Epithelial cell of prostate (primary cell): Measurements from ENCODE around the gene RPP21.
A peak's percentile ranks its signal among the peaks of the same experiment; 100 is the strongest.

Experiments used
- DNase-seq: peaks from one replicate; pipeline ENCODE4 v3.0.0-alpha.2; 2011; ENCODE audit warnings: low read depth, low spot score
- H3K27ac ChIP-seq: fragments of 450-650 bp; 2 replicates; pipeline ENCODE4 v1.5.1; 2017; ENCODE audit warnings: mild to moderate bottlenecking

The RPP21 gene

GRCh38 chr6:30328397-30328796 is 16.6 kb upstream of the RPP21 start:
- DNase-seq: no peak
- no peak overlapping the region for H3K27ac ChIP-seq

DNA sequence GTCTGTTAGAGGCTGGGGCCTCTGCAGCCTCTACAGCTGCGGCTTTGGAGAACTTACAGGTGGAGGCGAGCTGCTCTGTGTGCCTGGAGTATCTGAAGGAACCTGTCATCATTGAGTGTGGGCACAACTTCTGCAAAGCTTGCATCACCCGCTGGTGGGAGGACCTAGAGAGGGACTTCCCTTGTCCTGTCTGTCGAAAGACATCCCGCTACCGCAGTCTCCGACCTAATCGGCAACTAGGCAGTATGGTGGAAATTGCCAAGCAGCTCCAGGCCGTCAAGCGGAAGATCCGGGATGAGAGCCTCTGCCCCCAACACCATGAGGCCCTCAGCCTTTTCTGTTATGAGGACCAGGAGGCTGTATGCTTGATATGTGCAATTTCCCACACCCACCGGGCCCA is 15.6 kb upstream of the RPP21 start:
- no peak for DNase-seq
- H3K27ac ChIP-seq: no peak overlapping the region

DNA sequence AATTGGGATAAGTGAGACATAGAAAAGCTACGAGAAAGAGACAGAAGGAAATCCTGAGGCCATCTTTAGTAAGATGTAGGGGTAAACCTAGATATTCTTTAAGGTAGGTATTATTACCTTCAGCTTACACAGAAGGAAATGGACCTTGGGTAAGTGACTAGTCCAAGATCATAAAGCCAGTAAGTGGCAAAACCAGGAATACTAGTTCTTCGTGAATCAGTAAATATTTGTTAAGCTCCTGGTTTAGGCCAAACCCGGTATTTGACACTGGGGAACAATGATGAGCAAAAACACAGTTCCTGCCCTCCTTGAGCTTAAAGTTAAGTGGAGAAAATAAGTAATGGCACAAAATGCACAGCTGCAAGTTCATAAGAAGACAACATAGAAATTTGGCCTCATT is 13.0 kb upstream of the RPP21 start:
- DNase-seq: no peak
- no peak overlapping the region for H3K27ac ChIP-seq

DNA sequence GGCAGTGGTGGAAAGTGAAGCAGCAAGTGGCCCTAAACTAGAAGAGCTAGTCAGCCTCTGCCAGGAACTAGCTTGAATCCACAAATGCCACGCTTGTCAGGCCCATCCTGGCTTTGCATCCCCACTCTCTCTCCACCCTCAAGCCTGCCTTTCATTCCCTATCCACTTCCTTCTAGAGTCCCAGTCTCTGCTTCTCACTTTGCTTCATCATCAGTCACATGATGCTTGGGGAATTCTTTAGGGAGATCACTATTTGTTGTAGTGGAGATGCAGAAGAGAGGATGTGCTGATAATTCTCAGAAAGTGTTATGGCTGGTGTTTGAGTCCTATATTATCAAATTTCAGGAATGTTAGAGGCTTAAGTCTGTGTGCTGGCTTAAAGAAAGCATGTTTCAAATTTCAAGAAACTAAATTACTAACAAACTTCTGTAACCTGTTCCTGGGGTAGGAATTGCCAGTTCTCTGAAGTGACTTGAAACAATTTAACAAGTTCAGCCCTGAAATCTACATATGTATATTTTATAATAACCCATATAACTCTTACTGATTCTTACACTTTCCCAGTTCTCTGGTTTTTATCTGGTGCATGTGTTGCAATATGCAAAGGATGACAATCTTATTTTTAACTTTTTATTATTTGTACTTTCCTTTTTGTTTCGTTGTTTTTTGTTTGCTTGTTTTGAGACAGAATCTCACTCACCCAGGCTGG is 10.7 kb upstream of the RPP21 start:
- DNase-seq: no peak
- H3K27ac ChIP-seq: no peak overlapping the region

GRCh38 chr6:30340589-30341054 is 4.3 kb upstream of the RPP21 start:
- H3K27ac ChIP-seq: no peak overlapping the region
- no peak for DNase-seq

DNA sequence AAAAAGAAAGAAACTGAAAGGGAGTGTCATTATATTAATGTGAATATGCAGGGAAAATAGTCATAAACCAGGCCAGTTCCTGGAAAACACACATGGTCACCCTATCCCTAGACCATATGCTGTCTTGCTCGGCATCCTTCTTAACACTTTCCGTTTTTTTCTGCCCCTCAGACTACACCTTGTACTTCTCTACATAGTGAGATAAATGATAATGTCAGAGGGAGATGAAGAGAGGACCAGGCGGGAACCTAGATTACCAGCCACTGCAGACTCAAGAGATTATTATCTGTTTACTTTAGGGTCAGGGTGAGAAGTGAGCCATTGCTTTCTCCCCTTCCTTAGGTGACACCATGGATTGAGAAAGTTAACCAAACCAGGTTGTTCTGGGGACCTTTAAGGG is 3.7 kb upstream of the RPP21 start:
- no peak for DNase-seq
- H3K27ac ChIP-seq: no peak overlapping the region

- no peak overlapping the region for H3K27ac ChIP-seq
Observed at GRCh38 chr6:30341728-30342127, 3.2 kb upstream of the RPP21 start.

GRCh38 chr6:30344191-30344867 is 627 bp upstream of the RPP21 start:
- no peak overlapping the region for H3K27ac ChIP-seq
- DNase-seq: no peak

More at GRCh38 chr6:30341728-30342127, 3.2 kb upstream of the RPP21 start:
- no peak for DNase-seq

- no peak for DNase-seq
- H3K27ac ChIP-seq: no peak overlapping the region
Observed at GRCh38 chr6:30345852-30346251, 896 bp downstream of the RPP21 start.

DNA sequence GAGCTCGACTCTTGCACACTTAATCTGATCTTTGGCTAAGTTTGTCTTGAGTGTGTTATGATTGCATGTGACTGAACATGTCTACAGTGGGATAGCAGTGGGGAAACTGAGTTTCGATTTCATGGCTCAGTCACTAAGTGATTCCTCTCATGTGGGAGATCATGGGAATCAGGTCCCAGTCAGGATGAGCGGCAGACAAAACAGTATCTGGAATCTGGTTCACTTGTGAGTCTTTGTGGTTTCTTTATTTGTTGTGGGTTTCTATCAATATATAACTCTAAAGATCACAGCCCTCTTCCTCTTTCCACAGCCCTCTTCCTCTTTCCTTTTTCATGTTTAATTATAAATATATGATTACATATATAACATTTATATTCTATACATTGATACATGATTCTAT is 4.0 kb downstream of the RPP21 start:
- DNase-seq: no peak
- H3K27ac ChIP-seq: no peak overlapping the region

DNA sequence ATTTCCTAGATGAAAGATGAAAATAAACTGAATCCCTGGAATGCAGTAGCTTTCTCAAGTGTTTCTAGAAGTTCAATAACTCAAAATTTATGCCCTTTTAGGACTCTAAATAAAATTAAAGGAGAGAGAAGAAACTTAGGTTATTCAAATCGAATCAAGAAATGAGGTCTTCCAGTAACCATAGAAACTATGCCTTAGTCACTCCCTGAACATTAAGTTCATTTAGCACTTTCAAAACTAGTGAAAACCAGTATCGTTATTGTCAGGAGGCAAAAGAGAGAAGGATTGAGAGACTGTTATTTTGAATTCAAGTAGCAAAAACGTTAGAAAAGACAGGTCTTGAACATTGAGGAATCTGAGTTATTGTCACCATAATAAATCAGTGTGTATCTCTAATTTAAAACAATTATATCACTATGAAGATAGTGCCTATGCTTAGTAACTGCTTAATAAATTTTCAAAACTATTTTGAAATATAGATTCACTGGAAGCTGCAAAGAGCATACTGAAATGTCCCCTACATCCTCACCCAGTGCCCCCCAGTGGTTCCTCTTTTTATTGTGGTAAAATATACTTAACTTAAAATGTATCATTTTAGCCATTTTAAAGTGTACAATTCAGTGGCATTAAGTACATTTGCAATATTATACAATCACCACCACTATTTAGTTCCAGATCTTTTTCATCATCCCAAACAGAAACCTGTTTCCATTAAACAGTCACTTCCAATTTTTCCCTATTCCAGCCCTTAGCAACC is 4.6 kb downstream of the RPP21 start:
- no peak for DNase-seq
- no peak overlapping the region for H3K27ac ChIP-seq

DNA sequence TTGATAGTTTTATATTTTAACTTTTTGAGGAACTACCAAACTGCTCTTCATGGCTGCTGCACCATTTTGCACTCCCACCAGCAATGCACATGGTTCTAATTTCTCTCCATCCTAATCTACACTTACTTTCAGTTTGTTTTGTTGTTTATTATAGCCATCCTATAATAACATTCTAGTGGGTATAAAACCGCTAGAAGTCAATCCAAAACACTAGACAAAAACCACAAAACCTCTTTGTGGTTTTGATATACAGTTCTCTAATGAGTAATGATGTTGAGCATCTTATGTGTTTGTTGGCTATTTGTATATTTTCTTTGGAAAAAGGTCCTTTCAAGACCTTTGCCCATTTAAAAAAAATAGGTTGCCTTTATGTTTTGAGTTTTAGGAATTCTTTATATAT is 5.6 kb downstream of the RPP21 start:
- no peak for DNase-seq

DNA sequence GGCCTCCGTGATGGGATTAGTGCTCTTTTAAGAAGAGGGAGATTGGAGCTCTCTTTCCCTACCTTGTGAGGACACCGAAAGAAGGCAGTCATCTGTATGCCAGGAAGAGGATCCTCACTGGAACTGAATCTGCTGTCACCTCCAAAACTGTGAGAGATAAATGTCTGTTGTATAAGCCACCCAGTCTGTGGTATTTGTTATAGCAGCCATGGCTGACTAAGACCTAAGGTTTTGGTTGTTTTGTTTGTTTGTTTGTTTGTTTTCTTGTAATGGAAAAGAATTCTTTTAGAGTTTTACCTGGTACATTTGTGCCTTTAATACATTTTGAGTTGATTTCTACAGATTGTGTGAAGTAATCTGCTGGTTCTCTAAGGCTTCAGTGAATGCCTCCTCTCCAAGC is 7.6 kb downstream of the RPP21 start:
- H3K27ac ChIP-seq: no peak overlapping the region
- DNase-seq: no peak

More for the DNA sequence above, 5.6 kb downstream of the RPP21 start:
- no peak overlapping the region for H3K27ac ChIP-seq

DNA sequence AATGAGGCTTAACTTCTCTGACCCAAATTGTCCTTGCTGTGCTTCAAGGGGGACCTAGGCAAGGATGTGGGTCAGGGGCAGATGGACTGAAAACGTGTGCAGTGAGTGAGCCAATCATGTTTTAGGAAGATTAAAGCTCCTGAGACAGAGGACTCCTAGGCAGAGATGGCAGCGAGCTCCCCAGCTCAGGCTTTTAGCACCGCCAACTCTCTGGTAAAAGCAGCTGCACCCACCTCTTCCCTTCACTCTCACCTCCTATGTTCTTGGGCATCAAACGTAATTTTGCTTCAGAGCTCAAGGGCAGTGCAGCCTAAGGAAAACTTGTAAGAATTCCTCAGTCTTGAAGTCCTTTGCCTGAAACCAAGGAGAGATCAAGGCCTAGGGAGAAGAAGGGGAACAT is 10.3 kb downstream of the RPP21 start:
- no peak overlapping the region for H3K27ac ChIP-seq
- no peak for DNase-seq

- DNase-seq: no peak
- H3K27ac ChIP-seq: no peak overlapping the region
Observed at GRCh38 chr6:30356536-30356935, 11.6 kb downstream of the RPP21 start.

DNA sequence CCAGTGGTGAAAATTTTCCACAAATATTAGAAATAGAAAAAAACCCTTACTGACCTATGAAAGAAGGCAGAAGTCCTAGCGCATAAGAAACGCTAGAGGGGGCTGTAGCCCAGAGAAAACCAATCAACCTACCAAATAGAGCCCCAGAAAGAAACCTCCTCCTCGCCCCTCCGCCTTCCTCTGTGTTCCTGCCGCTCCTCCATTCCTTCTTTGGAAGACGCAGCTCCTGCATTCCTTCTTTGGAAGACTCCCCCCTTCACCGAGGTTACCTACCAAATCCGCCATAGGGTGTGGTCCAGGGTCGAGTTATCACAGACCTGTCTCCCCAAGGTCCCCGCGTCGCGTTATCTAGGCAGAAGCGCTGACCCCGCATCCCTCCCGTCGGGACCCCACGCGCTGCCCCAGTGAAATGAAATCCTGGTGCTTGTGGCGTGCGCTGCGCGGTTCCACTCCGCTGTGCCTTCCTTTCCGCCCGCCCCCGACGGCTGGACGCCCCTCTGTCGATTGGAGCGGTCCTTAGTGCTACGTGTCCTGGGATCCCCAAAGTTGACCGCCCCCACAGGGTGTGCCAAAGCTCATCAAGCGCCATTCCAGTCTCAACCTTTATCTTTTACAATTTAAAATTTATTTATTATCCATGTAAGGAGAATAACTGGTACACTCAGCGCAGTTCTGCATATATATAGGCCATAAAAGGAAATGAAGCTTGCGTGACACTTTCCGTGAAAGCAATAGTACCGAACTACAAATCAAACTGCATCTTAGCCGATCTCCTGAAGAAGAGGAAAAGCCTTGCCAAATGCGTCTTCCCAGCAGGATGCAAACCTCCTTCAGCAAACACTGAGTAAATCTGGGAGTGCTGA is 13.0 kb downstream of the RPP21 start:
- DNase-seq: peak; percentile 10

DNA sequence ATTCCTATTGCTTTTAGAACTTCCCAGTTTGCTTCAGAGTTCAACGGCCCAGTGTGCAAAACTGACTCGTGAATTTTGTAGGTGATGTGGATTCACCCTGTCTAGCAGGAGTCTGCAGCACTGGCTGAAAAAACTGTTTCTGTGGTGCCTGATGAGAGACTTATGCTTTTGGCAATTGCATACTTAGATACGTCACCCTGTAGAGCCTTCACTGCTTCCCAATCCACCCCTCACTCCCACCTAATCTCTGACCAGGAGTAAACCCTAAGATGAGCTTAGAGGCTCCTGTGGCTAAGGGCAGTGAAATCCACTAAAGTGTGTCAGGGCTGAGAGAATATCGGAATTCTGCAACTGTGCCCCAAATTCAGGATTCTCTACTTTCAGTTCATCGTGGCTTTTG is 14.3 kb downstream of the RPP21 start:
- DNase-seq: no peak

More for the DNA sequence above, 13.0 kb downstream of the RPP21 start:
- no peak overlapping the region for H3K27ac ChIP-seq

GRCh38 chr6:30360139-30360538 is 15.2 kb downstream of the RPP21 start:
- no peak for DNase-seq
- no peak overlapping the region for H3K27ac ChIP-seq

More for the DNA sequence above, 14.3 kb downstream of the RPP21 start:
- no peak overlapping the region for H3K27ac ChIP-seq

- no peak overlapping the region for H3K27ac ChIP-seq
- no peak for DNase-seq
Observed at GRCh38 chr6:30361661-30362060, 16.7 kb downstream of the RPP21 start.

DNA sequence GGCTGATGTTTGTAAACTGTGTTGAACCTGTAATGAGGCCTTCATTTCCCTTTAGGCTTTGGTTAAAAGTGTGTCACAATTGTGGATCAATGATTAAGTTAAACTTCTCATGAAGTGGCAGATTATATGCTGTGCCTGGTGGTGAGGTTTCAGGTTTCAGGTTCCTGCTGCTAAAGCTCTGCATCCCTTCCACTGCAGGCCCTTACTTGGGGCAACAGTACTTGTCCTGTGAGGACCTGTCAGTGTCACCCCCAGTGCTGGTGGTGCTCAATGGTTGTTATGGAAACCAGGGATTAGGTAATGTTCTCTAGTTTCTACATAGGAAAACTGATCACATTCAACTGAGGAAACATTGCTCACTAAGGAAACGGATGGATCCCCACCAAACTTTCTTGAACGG is 18.5 kb downstream of the RPP21 start:
- no peak for DNase-seq
- H3K27ac ChIP-seq: no peak overlapping the region
